ENCODE measurements around the gene EPHB6. TPM values are rescaled to one million over a fixed set of nuclear protein-coding genes. Genes with fewer than 3 reads are reported as not detected.

EPHB6 gene
- total RNA-seq, 4 donors from 2014 or later: 15.2 to 40.4 (median 26.1) TPM

DNA sequence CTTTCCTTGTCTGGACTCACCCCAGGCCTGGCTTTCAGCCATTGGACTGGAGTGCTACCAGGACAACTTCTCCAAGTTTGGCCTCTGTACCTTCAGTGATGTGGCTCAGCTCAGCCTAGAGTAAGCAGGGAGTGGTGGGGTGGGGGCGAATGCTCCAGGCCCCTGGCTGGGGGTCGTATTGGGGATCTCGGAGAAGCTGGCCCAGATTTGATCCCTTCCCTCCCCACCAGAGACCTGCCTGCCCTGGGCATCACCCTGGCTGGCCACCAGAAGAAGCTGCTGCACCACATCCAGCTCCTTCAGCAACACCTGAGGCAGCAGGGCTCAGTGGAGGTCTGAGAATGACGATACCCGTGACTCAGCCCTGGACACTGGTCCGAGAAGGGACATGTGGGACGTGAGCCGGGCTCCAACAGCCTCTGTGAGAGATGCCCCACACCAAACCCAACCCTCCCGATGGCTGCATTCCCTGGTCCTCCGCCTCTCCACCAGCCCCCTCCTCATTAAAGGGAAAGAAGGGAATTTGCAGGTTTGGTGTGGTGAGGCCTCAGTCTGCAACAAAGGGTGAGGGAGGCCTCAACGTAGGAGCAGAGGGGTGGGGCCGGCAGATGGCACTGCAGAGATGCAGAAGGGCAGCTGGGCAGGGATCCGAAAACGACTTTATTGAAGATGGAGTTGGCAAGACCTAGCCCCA is 15.8 kb downstream of the EPHB6 start:
- WGBS, 2 donors: 83 to 90% methylated on average over 7 of the region's 14 CpGs
- Histone ChIP-seq H3K4me3 (no peak overlapping the region), H3K27ac (no peak overlapping the region), H3K4me1 (peaks cover 0 to 5% (median 2%) of the 10 kb centered on the region in 3 donors), H3K9me3 (no peaks in the 10 kb centered on the region), H3K27me3 (no peaks in the 10 kb centered on the region), H3K36me3 (peaks cover 0 to 73% (median 0%) of the 10 kb centered on the region in 3 donors)
- TF ChIP-seq, protein P1, sequence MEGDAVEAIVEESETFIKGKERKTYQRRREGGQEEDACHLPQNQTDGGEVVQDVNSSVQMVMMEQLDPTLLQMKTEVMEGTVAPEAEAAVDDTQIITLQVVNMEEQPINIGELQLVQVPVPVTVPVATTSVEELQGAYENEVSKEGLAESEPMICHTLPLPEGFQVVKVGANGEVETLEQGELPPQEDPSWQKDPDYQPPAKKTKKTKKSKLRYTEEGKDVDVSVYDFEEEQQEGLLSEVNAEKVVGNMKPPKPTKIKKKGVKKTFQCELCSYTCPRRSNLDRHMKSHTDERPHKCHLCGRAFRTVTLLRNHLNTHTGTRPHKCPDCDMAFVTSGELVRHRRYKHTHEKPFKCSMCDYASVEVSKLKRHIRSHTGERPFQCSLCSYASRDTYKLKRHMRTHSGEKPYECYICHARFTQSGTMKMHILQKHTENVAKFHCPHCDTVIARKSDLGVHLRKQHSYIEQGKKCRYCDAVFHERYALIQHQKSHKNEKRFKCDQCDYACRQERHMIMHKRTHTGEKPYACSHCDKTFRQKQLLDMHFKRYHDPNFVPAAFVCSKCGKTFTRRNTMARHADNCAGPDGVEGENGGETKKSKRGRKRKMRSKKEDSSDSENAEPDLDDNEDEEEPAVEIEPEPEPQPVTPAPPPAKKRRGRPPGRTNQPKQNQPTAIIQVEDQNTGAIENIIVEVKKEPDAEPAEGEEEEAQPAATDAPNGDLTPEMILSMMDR (IDR thresholded peaks at IDR 0.05): no peak
- no peak for TF ChIP-seq POLR2A (IDR thresholded peaks at IDR 0.05)
- intact Hi-C loops (cut with DNase I): loop anchor here (10.0 kb wide), 1 partner anchor 134 kb away; no protein-coding TSS in a partner anchor
- DNase-seq: no peak

DNA sequence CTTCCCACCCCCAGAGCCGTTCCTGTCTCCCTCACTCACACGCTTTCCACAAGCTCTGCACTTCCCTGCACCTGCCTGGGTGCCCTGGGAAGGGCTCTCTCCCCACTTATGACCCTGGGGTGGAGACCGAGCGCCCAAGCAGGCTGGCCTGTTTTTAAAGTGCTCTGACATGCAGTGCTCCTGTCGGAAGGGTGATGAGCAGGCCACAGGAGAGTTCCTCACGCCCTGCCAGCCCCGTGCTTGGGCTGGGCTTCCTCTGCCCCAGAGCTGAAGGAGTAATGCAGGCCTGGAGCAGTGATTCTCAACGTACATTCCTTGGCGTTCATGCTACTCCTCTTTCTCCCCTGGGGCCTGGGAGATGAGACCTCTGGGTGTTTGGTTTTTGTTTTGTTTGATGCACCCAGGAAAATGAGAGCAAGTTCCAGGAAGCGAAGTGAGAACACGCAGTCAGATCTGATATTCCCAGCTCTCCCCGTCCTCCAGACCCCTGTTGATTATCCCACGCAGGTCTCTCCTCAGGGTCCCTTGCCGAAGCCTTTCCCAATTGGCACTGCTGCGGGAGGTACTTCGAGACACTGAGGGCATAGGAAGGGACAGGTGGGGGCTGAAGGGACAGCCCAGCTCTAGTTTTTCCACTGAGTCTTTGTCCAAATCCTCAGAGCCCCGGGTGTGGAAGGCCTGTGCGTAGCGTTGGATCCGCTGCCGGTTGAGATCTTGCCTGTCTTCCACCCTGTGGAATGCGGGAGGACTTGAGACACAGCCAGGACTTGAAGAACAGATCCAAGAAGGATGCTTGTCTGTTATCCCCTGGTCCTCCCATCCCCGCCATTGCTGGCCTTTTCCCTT is 16.6 kb downstream of the EPHB6 start:
- no peak overlapping the region for H3K27ac ChIP-seq
- H3K36me3 ChIP-seq: peaks cover 0 to 73% (median 0%) of the 10 kb centered on the region in 3 donors
- WGBS, 2 donors: 82% methylated on average over 14 to 19 of the region's 23 CpGs
- H3K27me3 ChIP-seq: no peaks in the 10 kb centered on the region
- DNase-seq: no peak
- H3K4me3 ChIP-seq: no peak overlapping the region
- TF ChIP-seq POLR2A (IDR thresholded peaks at IDR 0.05): no peak
- TF ChIP-seq, protein P1 (IDR thresholded peaks at IDR 0.05): no peak
- no peaks in the 10 kb centered on the region for H3K4me1 ChIP-seq
- no peaks in the 10 kb centered on the region for H3K9me3 ChIP-seq
- intact Hi-C loops (cut with DNase I): loop anchor here (10.0 kb wide), 1 partner anchor 133 kb away; no protein-coding TSS in a partner anchor

DNA sequence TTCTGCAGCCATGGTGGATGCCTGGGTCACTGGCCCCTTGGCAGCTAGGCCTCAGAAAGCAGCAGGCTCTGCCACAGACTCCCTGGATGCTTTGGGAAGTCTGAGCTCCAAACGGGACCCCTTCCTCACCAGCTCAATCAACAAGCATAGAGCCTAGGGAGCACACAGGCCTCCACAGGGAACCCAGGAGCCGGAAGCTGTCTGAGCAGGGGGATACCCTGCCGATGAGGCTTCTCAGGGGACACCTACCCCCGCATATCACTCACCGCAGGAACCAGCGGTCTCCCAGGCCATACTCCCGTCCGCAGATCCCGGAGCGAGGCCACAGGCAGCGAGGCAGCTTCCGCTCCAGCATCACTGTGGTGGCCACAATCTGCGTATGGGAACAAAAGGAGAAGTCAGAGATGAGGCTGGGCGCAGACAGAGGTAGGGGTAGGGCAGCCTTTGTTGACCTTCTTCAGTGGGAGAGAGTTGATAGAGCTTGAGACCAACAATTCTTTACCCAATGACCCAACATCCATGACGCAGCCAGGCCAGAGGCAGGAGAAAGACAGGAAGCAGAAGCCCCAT is 17.3 kb downstream of the EPHB6 start:
- DNase-seq: no peak
- Histone ChIP-seq H3K27ac (no peak overlapping the region), H3K4me3 (no peak overlapping the region), H3K36me3 (peaks cover 0 to 67% (median 0%) of the 10 kb centered on the region in 3 donors), H3K9me3 (no peaks in the 10 kb centered on the region), H3K4me1 (no peaks in the 10 kb centered on the region), H3K27me3 (no peaks in the 10 kb centered on the region)
- no peak for TF ChIP-seq POLR2A (IDR thresholded peaks at IDR 0.05)
- intact Hi-C loops (cut with DNase I): loop anchor here (10.0 kb wide), 1 partner anchor 133 kb away; no protein-coding TSS in a partner anchor
- WGBS, 2 donors: 70 to 86% methylated on average over 1 to 9 of the region's 15 CpGs

DNA sequence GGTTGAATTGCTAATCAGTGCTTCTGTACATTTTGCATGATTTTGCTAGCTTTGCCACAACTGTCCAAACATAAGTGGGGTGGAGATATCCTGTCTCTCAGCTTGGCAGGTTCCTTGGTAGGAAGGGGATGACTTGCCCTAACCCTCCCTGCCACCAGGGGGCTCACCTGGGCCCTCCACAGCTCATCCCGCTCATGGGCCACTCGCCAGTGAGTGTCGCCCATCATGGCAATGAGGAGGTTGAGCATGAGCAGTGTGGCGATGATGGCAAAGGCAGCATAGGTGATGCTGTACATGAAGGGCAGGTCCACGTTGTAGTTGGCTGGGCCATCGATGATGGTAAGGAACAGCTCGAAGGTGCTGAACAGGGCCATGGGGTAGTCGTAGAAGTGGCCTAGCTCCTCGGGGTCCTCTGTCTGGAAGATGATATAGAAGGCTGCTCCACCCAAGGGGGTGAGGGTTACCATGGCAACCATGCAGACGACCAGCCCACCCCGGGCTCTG is 18.5 kb downstream of the EPHB6 start:
- intact Hi-C loops (cut with DNase I): loop anchor here (10.0 kb wide), 1 partner anchor 131 kb away; no protein-coding TSS in a partner anchor
- peaks cover 0 to 57% (median 0%) of the 10 kb centered on the region in 3 donors for H3K36me3 ChIP-seq
- H3K27ac ChIP-seq: no peak overlapping the region
- H3K27me3 ChIP-seq: peaks cover 0 to 5% (median 0%) of the 10 kb centered on the region in 4 donors
- no peak for DNase-seq
- H3K4me3 ChIP-seq: no peak overlapping the region
- WGBS, 2 donors: 72 to 89% methylated on average over 4 to 8 of the region's 11 CpGs
- no peaks in the 10 kb centered on the region for H3K9me3 ChIP-seq
- TF ChIP-seq POLR2A (IDR thresholded peaks at IDR 0.05): no peak
- TF ChIP-seq, protein P1 (IDR thresholded peaks at IDR 0.05): peak in 5 of 6 experiments; percentile 46 to 76 (median 56)
- no peaks in the 10 kb centered on the region for H3K4me1 ChIP-seq

DNA sequence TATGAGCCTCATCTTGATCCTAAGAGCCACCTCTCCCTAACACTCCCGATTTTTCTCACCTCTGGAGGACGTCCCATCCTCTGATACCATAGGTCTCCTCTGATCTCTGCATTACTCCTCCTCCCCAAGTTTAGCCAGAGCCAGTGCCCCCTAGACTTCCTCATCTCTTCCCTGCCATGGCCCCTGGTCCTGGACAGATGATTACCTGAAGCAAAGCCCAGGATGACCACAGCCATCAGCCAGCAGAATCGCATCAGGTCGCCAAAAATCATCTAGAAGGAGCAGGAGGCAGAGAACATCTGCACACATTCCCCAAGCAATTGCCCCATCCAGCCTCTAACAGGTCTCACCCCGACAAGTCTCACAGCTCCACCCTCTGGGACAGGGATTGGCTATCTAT is 19.0 kb downstream of the EPHB6 start:
- H3K36me3 ChIP-seq: peaks cover 0 to 51% (median 0%) of the 10 kb centered on the region in 3 donors
- WGBS, 2 donors: 79 to 80% methylated on average over 4 to 5 of the region's 5 CpGs
- intact Hi-C loops (cut with DNase I): loop anchor here (10.0 kb wide), 1 partner anchor 131 kb away; no protein-coding TSS in a partner anchor

More for the DNA sequence above, 19.0 kb downstream of the EPHB6 start:
- no peak overlapping the region for H3K4me3 ChIP-seq
- no peaks in the 10 kb centered on the region for H3K9me3 ChIP-seq
- no peaks in the 10 kb centered on the region for H3K4me1 ChIP-seq
- no peak for TF ChIP-seq POLR2A (IDR thresholded peaks at IDR 0.05)
- TF ChIP-seq, protein P1 (IDR thresholded peaks at IDR 0.05): no peak
- peaks cover 0 to 7% (median 0%) of the 10 kb centered on the region in 4 donors for H3K27me3 ChIP-seq
- DNase-seq: no peak
- H3K27ac ChIP-seq: no peak overlapping the region
